Stimulated activated CD8-positive, alpha-beta memory T cell treated with anti-CD3 and anti-CD28 coated beads, Interleukin-4, amount 100 ng/mL, for 24 hours (primary cell): ENCODE results near the gene GRIN3B.

Source experiments
- DNase-seq: peaks from one replicate; pipeline ENCODE4 v3.0.0-alpha.2; 2020; ENCODE audit warnings: low read depth

Gene GRIN3B

DNA sequence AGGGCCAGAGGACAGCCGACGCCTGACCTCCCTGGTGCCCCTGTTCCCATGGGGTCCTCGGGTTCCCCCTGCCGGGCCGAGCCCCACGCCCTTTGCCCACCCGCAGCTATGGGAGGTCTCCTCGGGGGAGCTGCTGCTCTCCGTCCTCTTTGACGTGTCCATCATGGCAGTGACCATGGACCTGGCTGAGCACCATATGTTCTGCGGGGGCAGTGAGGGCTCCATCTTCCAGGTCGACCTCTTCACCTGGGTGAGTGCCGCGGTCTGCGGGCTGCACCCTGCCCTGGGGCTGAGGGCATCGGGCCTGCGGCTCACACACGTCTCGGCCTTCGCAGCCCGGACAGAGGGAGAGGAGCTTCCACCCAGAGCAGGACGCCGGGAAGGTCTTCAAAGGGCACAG is 9.5 kb upstream of the GRIN3B start:
- no peak for DNase-seq

DNA sequence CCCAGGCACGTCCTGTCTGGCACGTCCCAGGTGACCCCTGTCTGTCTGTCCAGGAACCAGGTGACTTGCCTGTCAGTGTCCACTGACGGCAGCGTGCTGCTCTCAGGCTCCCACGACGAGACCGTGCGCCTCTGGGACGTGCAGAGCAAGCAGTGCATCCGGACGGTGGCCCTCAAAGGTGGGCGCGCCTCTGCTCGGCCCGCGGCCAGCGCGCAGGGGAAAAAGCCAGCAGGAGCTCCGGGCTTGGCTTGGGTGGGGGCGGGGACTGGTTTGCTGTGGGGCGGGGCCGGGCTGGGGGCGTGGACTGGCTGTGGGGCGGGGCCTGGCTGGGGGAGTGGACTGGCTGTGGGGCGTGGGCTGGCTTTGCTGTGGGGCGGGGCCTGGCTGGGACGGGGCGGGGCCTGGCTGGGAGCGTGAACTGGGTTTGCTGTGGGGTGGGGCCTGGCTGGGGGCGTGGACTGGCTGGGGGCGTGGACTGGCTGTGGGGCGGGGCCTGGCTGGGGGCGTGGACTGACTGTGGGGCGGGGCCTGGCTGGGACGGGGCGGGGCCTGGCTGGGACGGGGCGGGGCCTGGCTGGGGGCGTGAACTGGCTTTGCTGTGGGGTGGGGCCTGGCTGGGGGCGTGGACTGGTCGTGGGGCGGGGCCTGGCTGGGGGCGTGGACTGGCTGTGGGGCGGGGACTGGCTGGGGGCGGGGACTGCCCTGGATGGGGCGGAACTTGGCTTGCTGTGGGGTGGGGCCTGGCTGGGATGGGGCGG is 8.9 kb upstream of the GRIN3B start:
- peak; percentile 51 for DNase-seq

DNA sequence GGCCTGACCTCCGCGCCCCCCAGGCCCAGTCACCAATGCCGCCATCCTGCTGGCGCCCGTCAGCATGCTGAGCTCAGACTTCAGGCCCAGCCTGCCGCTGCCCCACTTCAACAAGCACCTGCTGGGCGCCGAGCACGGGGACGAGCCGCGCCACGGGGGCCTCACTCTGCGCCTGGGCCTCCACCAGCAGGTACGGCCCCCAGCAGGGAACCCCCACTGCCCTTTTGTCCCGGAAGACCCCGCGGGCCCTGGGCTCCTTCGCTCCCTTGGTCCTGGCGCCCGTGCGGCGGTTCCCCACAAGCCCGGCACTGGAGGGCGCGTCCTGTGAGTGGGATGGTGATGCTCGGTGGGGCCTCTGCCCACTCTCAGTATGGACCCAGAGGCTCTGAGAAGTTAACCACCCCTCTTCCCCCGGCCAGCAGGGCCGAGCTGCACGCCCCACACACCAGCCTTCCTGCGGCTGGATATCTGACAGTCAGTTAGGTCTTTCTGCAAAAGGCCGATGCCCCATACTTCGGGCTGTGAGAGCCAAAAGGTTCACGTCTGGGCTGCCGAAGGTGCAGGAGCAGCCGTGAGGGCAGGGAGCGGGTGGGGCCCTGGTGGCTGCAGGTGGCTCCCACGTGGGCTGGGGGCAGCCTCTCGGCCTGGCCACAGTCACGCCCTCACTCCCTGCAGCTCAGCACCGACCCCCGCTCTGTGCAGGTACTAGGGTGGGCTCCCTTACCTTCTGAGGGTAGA is 8.1 kb upstream of the GRIN3B start:
- DNase-seq, result no peak

DNA sequence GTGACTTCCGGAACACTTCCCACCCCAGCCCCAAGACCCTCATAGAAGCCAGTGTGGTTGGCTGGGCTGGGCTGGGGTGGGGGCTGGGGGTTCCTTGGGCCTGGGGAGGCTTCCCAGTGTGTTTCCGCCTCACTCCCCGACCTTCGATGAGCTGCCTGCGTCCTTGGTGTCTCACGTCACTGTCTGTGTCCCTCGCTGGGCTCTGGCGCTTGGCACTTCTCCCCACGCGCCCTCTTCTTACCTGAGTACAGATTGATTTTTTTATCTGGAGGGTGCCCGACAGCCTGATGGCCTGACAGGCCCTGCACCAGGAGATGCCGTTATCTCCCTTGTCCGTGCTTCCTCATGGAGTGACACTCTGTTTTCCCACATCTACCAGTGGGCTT is 7.6 kb upstream of the GRIN3B start:
- no peak for DNase-seq

DNA sequence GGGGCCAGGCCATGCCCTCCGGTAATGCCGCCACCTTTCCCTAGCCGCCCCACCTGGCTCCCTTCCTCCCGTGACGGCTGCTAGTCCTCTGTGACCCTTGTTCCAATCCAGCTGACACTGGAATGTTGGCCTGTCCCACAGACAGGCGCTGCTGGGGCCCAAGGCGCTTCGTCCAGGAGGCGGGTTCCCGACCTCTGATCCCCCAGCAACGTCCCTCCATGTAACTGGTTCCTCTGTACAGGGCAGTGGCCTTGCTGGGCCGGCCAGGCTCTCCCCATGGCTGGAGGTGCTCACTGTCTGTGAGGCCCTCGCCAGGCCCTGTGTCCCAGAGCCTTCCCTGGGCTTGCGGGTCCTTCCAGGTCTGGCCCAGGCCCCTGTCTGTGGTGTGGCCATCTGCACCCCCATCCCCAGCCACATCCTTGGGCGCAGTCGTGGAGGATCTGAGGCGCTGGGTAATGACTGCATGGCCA is 6.8 kb upstream of the GRIN3B start:
- DNase-seq, result no peak

DNA sequence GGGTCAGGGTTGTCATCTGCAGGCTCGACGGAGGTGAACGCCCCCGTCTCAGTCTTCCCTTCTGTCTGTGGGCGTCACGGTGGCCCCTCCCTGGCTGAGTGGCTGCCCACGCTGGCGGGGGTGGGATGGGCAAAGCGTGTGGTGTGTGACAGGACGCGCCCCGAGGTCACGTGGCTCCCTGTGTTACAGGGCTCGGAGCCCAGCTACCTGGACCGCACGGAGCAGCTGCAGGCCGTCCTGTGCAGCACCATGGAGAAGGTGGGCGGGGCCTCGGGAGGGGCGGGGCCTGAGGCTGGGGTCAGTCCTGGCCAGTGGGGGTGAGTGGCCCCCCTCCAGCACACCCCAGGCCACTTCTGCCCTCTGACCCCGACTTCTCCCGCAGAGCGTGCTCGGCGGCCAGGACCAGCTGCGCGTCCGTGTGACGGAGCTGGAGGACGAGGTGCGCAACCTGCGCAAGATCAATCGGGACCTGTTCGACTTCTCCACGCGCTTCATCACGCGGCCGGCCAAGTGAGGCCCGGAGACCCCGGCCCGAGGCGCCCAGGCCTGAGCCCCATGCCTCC is 6.3 kb upstream of the GRIN3B start:
- no peak for DNase-seq

DNA sequence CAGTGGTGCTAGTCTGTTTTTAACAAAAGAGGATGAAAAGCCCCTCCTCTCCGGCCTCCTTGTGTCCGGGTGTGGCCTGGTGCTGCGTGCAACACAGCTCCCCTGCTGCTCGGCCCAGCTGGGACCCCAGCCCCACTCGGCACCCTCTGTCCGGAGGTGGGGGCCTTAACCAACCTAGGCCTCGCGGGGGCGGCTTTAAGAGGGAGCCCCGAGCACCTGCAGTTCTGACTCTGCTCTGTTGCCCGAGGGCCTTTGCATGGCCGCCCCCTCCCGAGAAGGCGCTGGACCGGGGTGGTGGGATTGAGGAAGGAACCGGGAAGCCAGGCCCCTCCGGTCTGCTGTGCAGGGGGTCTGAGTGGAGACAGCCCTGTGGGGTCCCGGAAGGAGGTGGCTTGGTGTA is 5.7 kb upstream of the GRIN3B start:
- no peak for DNase-seq

DNA sequence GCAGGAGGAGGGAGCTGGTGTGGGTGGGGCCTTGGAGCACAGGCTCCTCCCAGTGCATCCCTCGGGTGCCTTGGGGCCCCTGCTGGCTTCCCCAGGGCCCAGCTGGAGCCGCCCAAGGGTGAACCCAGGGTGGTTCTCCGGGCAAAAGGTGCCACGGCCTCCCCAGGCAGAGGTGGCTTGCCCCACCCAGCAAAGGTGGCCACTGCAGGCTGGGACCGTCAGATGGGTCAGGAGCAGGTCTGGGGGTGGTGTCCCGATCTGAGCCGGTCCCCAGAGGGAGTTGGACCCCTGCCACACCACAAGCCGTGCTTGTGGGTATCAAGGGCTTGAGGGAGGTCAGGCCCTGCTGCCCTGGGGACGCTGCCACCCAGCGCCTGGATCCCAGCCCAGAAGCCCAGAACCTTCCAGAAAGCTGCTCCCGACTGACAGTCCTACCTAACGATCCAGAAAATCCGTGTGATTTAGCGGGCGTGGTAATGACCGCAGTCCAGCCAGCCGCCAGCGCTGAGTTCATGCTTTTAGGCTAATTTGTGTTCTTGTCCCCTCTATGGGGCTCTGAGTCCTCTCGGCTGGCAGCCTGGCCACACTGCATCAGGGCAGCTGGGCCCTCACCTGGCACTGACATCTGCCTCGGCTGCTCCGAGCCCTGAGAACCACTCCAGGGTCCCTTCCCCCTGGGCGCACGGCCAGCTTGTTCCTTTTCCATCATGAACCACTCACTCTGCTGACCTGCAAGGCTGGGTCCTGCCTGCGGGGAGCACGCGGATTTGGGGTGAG is 5.0 kb upstream of the GRIN3B start:
- no peak for DNase-seq

DNA sequence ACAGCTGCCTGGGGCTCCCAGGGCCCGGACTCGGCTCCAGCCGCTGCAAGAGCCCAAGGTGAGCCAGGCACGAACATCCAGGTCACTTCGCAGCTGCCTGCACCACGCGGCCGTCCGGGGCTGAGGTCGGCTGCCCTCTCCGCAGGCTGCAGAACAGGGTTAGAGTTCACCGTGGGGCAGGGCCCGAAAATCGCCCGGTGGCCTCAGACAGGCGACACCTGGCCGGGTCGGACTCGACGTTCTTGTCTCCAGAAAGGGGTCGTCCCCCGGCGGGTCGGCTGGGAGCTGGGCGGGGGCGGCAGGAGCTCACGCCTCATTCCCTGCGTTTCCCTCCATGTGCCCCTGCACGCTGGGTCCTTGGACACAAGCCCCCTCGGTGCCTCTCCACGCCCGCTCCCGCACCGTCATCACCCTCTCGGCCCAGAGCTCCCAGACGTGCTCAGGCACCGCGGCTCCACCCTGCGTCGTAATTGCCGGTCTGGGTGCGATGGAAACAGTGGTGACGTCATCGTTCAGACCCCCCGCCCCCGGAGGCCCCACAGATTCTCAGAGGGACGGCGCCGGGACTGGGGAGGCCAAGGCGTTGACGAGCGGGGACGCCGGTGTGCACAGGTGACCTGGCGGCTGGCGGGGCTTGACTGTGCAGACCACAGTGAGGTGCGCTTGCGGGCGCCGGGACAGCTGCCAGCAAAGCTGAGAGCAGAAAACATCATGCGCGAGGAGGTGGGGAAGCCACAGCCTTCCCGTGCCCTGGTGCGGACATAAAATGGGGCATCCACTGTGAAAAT is 4.0 kb upstream of the GRIN3B start:
- peak; percentile 64 for DNase-seq

DNA sequence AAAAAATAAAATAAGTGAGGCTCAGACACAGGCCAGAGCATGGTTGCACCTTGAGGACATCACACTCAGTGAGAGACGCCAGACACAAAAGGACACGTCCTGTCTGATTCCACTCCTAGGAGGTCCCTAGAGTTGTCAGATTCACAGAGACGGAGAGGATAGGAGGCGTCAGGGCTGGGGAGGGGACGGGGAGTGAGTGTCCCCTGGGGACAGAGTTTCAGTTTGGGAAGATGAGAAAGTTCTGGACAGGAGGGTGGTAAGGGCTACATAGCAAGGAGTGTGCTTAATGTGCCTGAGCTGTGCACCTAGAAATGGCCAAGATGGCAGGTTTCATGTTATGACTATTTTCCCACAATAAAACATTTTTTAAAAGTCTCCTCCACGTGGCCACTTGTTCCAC is 2.2 kb upstream of the GRIN3B start:
- no peak for DNase-seq

DNA sequence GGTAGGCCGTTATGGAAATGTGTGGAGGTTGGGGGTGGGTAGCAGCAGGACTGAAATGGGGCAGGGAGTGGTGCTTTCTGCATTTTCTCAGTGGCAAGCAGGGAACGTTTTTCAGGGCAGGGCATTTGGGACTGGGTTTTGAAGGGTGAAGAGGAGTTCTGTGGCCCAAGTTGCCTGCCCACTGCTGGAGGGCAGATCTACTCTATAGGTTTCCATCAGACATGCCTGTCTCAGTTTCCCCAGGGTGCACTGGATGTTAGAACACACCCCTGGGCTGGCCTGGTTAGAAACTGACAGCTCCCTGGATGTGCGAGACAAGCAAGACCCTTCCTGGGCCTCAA is 870 bp upstream of the GRIN3B start:
- no peak for DNase-seq

DNA sequence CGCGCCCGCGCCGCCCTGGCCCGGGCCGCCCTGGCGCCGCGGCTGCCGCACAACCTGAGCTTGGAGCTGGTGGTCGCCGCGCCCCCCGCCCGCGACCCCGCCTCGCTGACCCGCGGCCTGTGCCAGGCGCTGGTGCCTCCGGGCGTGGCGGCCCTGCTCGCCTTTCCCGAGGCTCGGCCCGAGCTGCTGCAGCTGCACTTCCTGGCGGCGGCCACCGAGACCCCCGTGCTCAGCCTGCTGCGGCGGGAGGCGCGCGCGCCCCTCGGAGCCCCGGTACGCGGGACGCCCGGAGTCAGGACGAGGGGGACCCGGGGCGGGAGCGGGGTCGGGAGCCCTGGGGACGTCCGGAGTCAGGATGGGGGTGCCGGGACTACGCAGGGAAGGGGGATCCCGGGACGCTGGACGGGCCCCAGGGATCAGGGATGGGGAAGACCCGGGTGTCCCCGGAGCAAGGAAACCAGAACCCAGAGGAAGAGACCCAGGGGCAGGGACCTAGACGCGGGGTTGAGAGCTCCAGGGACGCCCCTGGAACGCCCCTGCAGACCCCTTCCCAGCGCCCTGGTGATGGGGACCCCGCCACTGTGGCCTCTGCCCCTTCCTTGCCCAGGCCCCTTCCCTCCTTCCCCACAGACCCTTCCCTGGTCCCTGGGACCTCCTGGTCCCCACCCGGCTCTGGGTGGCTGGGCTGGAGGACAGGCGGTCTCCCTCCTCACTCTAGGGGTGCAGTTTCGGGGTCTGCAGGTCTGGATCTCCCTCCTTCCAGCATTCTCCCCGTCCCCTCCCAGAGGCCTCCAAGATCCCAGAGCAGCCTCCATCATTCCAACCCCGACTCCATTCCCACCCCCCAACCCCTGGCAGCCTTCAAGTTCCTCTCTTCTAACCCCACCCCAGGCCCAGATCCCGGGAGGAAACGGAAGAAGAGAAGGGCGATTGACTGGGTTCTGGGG is 645 bp downstream of the GRIN3B start:
- DNase-seq, result no peak

DNA sequence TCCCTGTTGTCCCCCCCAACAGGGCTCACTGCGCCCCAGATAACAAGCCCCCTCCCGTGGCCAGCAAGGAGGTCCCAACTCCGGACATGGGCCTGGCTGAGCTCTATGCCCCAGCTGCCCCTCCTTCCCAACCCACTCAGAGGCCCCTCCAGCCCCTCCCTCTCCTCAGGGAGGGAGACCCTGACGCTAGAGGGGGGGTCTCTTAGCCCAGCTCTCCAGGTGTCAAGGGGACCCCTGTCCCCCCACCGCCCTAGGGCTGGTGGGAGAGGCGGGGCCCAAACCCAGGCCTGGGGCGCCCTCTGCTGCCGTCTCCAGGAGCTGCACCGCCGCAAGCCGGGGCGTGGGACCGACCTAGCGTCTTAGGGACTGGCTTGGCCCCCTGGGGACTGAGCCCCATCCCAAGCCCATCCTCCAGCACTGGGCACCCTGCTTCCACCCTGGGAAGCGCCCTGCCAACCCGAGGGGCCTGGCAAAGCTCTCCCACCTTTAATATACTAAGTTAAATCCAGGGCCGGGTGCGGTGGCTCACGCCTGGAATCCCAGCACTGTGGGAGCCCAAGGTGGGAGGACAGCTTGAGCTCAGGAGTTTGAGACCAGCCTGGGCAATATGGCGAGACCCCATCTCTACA is 1.4 kb downstream of the GRIN3B start:
- peak; percentile 59 for DNase-seq

DNA sequence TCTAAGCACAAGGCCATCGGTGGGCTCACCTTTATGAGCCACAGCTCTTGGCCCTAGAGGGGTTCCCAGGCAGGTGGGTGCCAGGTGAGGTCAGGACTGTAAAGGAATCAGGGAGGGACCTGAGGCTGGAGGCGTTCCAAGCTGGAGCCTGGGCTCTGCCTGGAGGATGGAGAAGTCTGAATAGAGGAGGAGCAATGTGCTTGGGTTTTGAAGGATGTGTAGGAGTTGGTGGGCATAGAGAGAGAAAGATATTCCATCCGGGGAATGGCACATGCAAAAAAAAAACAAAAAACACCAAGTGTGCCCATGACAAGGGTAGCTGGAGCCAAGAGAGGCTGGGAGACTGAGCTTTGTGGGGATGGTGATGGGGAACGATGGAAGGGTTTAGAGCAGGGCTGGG is 2.4 kb downstream of the GRIN3B start:
- no peak for DNase-seq

DNA sequence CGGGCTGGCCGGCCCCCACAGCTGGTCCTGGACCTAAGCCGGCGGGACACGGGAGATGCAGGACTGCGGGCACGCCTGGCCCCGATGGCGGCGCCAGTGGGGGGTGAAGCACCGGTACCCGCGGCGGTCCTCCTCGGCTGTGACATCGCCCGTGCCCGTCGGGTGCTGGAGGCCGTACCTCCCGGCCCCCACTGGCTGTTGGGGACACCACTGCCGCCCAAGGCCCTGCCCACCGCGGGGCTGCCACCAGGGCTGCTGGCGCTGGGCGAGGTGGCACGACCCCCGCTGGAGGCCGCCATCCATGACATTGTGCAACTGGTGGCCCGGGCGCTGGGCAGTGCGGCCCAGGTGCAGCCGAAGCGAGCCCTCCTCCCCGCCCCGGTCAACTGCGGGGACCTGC is 3.1 kb downstream of the GRIN3B start:
- no peak for DNase-seq

DNA sequence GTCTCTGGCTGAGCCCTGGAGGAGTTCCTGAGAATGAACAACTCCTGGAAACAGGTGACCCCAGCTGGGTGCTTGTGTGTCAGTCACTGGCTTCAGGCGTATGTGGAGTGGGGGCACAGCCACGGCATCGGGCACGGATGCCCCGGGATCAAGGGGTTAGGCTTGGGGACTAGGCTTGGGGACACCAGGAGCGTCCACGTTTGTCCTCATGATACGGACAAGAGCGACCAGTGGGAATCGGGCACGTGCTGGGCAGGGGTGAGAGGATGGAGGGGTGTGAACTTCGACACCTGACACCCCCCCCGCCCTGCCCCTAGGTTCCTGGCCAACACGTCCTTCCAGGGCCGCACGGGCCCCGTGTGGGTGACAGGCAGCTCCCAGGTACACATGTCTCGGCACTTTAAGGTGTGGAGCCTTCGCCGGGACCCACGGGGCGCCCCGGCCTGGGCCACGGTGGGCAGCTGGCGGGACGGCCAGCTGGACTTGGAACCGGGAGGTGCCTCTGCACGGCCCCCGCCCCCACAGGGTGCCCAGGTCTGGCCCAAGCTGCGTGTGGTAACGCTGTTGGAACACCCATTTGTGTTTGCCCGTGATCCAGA is 4.1 kb downstream of the GRIN3B start:
- DNase-seq, result no peak

DNA sequence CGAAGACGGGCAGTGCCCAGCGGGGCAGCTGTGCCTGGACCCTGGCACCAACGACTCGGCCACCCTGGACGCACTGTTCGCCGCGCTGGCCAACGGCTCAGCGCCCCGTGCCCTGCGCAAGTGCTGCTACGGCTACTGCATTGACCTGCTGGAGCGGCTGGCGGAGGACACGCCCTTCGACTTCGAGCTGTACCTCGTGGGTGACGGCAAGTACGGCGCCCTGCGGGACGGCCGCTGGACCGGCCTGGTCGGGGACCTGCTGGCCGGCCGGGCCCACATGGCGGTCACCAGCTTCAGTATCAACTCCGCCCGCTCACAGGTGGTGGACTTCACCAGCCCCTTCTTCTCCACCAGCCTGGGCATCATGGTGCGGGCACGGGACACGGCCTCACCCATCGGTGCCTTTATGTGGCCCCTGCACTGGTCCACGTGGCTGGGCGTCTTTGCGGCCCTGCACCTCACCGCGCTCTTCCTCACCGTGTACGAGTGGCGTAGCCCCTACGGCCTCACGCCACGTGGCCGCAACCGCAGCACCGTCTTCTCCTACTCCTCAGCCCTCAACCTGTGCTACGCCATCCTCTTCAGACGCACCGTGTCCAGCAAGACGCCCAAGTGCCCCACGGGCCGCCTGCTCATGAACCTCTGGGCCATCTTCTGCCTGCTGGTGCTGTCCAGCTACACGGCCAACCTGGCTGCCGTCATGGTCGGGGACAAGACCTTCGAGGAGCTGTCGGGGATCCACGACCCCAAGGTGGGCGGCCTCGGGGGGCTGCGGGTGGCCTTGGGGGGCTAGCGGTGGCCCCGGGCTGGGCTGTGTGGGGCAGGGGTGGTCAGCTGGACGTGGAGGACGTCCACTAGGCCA is 4.8 kb downstream of the GRIN3B start:
- DNase-seq, result no peak

DNA sequence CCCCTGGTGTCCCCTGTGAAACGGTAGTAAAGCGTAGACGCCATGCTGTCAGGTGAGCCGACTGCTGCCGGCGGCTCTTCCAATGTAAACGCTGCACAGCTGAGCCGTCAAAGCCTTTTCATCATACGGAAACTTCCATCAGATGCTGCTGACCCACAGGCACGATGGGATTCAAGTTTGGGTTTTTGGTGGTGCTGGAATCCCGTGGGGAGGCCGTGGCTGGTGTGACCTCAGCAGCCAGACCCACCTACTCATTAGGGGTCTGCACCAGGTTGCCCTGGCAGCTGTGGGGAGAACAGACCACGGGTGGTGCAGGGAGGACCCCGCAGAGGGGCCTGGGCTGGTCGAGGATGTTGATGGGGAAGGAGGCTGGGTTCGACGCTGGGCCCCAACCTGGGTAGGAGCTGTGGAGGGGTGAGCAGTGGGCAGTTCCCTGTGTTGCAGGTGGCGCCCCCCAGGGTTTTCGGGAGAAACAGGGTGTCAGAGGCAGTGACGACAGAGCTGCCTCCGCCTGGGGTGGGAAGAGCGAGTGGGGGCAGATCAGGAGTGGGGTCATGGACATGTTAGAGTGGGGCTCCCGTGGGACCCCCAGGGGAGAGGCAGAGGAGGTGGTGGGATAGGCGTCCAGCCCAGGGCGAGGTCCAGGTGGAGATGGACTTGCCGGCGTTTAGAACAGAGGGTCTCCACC is 6.6 kb downstream of the GRIN3B start:
- no peak for DNase-seq
